ENCODE data around the gene EMD.

The EMD gene

DNA sequence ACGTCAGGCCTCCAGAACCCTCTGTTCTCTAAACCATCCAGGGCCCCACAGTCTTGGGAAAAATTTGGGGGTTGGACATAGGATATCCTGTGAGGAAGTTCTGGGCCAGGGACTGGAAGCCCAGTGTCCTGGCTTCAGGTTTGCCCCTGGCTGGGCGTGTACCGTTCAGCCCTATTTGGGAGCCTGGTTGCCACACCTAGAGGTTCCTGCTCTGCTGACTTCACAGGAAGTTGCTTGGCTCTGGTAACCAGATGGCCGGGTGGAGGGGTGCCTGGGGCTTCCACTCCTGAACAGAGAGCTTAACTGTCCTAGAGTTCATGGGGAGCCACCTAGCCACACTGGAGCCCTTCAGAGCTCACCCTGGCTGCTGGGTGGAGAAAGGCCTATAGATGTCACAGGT, 33.4 kb downstream of the EMD start:
- no peak for DNase-seq (ENCODE audit: insufficient read length, low spot score)
- FAIRE-seq = no peak

DNA sequence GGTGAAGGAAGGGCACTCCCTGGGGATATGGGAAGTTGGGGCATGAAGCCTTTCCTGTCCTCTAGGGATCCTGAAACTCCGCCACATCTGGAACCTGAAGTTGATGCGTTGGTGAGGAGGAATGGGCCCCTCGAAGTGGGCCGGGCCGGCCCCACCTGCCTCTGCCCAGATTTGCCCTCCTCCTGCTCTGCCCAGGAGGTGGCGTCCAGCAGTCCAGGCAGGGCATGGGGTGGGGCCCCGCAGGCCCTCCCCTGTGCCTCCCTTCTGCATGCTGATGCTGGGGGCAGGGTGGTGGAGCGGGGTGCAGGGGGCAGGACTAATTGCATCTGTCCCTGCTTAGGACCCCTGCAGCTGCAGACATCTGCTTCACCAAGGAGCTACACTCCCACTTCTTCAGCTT, 34.0 kb downstream of the EMD start:
- DNase-seq (ENCODE audit: insufficient read length, low spot score) = no peak
- FAIRE-seq = no peak

DNA sequence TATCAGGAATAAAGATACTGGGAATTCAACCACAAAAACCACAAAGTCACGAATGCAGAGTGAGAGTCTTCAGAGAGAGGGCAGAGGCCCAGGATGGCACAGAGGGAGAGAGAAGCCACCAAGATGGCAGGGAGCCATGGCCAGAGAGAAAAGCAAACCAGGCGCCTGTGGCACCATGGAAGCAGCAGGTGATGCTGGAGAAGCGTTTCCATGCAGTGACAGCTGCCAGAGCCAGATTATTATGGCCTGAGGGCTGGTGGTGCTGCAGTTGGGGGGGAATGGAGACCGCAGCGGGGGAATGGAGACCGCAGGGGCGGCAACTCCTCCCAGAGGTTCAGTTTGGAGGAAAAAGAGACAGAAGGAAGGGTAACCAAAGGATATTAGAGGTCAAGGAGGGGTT, 38.1 kb downstream of the EMD start:
- FAIRE-seq (no peak), DNase-seq (ENCODE audit: insufficient read length, low spot score) (no peak)

DNA sequence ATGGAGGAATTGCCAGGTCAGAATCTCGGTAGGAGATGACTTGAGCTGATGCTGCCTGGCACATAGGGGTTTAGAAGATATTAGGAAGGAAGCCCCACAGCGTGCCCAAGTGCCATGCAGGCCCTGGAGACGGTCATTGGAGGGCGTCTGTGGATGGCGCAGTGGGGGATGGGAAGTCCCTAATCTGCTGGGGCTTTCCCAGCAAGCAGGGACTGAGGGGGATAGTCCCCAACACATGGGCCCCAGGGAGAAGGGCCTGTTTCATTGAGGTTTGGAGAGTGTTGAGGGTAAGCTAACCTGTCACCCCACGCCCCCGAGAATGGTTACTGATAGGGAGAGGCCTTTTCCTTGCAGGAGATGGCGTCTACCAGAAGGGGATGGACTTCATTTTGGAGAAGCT, 40.1 kb downstream of the EMD start:
- DNase-seq (ENCODE audit: insufficient read length, low spot score) (no peak), FAIRE-seq (no peak)

DNA sequence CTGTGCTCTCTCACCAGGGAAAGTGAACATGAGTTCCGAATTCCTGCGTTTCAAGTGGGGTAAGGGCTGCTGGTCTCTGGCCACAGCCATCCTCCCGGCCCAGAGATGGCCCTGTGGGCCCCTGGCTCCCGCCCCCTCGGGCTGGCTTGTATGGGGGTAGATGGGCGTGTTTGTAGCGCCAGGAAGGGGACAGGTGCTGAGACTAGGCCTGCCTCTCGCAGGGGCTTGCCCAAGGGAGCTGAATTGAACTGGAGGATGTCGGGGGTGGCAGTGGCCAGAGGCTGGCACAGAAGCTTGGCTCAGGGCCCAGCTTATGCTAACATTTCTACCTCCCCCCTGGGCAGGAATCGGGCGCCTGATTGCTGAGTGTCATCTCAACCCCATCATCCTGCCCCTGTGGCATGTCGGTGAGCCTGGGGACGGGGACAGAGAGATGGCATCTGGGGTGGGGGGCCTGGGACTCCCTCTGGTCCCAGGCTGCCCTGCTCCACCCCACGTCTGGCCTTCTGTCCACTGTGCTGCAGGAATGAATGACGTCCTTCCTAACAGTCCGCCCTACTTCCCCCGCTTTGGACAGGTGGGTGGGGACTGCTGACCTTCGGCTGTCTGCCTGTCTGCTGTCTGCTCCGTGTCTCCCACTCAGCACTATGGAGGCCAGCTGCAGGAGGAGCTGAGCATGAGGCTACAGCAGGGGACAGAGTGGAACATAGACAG, 40.8 kb downstream of the EMD start:
- FAIRE-seq (no peak), DNase-seq (ENCODE audit: insufficient read length, low spot score) (no peak)

DNA sequence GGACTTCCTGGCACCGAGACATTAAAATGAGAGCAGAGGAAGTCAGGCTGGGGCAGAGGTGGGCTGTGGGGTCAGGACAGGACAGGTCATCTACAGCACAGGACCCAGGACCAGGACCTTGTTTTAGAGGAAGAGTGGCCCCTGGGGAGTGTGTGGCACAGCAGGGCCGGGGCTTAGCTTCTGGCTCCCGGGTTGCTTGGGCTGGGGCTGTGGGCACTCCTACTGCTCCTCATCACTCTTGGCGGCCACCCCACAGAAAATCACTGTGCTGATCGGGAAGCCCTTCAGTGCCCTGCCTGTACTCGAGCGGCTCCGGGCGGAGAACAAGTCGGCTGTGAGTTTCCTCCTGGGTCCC, 41.3 kb downstream of the EMD start:
- FAIRE-seq = no peak
- no peak for DNase-seq (ENCODE audit: insufficient read length, low spot score)

DNA sequence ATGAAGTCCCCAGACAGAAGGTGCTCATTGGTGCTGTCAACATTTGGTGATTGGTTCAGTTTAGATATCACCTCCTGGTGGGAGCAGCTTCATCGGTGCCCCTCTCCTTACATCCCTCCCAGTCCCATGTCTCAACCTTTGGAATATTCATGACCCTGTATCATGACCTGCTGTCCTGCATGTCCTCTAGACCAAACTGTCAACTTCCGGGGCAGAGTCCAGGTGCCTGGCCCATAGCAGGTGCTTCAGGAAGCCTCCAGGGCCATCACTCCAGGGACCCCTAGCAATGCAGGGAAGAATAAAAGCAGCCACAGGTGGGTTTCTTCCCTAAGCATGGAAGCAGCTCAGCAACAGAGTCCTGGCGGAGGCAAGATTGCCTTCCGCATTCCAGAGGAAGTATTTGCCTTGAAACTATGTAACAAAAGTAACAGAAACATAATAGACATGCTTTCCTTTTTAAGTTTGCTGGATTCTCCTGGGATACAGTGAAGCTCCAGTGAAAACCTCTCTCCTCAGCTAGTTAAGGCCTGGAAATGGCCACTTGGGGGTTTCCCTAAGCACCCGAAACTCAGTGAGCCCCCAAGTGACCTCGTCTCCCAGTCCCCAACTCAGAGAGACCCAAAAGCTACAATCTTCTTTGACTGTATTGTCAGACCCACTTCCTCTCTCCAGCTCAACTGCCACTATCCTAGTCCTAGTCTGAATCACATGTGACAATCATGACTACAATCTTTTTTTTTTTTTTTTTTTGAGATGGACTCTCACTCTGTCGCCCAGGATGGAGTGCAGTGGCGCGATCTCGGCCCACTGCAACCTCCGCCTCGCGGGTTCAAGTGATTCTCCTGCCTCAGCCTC, 48.0 kb downstream of the EMD start:
- FAIRE-seq (no peak), DNase-seq (ENCODE audit: insufficient read length, low spot score) (no peak)

DNA sequence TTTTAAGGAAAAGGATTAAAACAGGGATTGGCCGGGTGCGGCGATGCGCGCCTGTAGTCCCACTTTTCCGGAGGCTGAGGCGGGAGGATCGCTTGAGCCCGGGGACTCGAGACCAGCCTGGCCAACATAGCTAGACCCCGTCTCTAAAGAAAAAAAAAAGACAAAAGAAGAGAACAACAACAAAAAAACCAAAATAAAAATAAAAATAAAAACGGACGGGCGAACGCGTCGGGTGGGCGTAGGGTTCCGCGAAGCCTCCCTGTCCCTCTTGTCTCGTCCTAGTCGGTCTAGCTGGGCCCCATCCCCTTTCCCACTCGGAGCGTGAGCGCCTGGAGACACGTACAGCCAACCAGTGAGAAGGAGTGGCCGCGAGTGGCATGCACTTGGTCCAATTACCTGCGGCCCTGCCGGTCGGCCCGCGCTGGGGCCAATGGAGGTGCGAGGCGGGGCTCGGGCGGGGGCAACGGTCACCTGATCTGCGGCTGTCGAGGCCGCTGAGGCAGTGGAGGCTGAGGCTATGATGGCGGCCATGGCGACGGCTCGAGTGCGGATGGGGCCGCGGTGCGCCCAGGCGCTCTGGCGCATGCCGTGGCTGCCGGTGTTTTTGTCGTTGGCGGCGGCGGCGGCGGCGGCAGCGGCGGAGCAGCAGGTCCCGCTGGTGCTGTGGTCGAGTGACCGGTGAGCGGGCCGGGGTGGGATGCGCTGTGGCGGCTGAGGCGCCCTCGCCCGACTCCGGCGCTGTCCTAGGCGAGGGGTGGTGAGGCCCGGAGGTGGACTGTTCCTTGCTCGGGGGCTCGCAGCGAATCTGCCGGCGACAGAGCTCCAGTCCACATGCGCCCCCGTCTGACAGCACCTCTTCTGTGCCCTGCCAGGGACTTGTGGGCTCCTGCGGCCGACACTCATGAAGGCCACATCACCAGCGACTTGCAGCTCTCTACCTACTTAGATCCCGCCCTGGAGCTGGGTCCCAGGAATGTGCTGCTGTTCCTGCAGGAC, 49.4 kb downstream of the EMD start, which contains the start of gene ATP6AP1:
ATP6AP1 (plus strand) TSS at position 502 of the 996 bp plus-strand sequence; CDS start at position 518, 16 bp downstream.
- peak; percentile 86 for FAIRE-seq
- DNase-seq (ENCODE audit: insufficient read length, low spot score) = peak; percentile 90

DNA sequence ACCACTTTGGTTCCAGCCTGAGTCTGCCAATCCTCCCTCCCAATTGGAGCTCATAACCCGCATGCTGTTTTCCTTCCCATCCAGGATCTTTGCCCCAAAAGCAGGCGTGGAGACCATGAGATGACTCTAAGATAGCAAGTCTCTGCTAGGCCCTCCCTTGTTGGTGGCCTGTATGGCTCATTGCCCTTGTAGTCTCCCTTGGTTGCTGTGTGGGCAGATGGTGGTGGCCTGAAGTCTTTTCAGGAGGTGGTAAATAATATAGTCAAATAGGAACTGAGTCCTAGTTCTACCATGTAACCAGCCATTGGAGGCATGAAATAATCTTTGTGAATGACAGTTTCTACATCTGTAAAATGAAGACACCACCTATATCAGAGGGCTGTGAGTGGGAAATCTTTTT, 50.6 kb downstream of the EMD start:
- no peak for FAIRE-seq
- no peak for DNase-seq (ENCODE audit: insufficient read length, low spot score)

DNA sequence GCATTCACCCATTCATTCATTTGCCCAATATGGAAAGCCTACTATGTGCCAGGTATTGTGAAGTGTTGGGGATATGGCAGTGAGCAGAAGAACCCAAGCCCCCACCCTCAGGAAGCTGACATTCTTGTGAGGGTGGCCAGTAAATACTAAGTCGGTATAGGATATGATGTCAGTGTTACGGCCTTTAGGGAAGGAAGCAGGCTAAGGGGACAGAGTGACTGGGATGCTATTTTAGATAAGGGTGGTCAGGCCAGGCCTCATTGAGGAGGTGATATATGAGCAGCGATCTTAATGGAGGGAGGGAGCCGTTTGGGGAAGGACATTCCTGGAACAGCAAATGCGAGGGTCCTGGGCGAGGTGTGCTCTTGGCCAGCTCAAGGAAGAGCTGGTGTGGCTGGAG, 51.4 kb downstream of the EMD start:
- FAIRE-seq = no peak

DNA sequence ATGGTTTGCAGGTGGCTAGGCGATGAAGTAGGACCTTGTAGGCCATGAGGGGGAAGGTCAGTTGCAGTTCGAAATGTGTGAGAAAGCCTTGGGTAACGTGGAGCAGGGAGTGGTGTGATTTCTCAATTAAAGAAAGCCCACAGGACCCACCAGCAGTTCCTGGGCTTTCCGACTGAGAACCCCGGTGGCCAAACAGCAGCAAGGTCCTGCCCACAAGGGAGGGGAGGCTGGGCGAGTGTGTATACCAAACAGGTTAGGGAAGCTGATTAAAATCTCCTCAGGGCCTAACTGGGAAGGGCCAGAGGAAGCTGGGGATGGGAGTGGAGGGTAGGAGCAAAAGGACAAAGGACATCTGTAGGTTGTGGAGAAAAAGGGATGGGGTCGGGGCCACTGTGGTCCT, 51.8 kb downstream of the EMD start:
- FAIRE-seq = no peak
- DNase-seq (ENCODE audit: insufficient read length, low spot score) = no peak

More for the DNA sequence above, 51.4 kb downstream of the EMD start:
- DNase-seq (ENCODE audit: insufficient read length, low spot score) = no peak

Data from HTR-8/SVneo (cell line).